Vagina (tissue), 2 donors: ENCODE results near the gene SLC25A18. TPM values are rescaled to one million over a fixed set of nuclear protein-coding genes. Genes with fewer than 3 reads are reported as not detected.
"Not testable (repeated sequence)": the region's sequence is repeated elsewhere in the genome, so short reads cannot be mapped to it uniquely, and the experiment has no call there.

Source experiments
- DNase-seq, 2 donors: peaks; one replicate each; pipeline ENCODE4 v3.0.0-alpha.2; 2017; ENCODE audit errors: extremely low spot score in 2 of 2
- H3K27ac ChIP-seq: fragments of 200-600 bp; sonication (generic); one replicate; pipeline ENCODE4 v1.5.1; 2019
- H3K27me3 ChIP-seq: fragments of 200-600 bp; sonication (generic); one replicate; pipeline ENCODE4 v1.5.1; 2019
- H3K36me3 ChIP-seq, 2 donors: fragments of 200-600 bp; sonication (generic); one replicate each; pipeline ENCODE4 v1.5.1; 2017 to 2019
- H3K4me1 ChIP-seq: fragments of 200-600 bp; sonication (generic); one replicate; pipeline ENCODE4 v1.5.1; 2019
- H3K4me3 ChIP-seq, 2 donors: fragments of 200-600 bp; sonication (generic); 1 replicate in 1 of 2; 2 replicates in 1 of 2; pipeline ENCODE4 v1.5.1; 2016 to 2019
- H3K9me3 ChIP-seq: fragments of 200-600 bp; sonication (generic); one replicate; pipeline ENCODE4 v1.5.1; 2019
- POLR2A ChIP-seq, 2 donors: fragments of 450-650 bp; IDR thresholded peaks; one replicate each; pipeline ENCODE4 v1.6.1; 2017; ENCODE audit warnings: antibody characterized with exemption in 2 of 2, mild to moderate bottlenecking in 2 of 2, moderate library complexity in 2 of 2
- POLR2AphosphoS5 ChIP-seq, 2 donors: sonication (generic); formaldehyde crosslinking; IDR thresholded peaks; one replicate each; pipeline ENCODE4 v1.9.0; 2017; ENCODE audit warnings: antibody characterized with exemption in 2 of 2, mild to moderate bottlenecking in 2 of 2, low read depth in 1 of 2; ENCODE audit not compliant: insufficient read depth in 1 of 2
- intact Hi-C: fragments of 100-400 bp; cut with DNase I; formaldehyde crosslinking; loops from one replicate; pipeline ENCODE4 v1.15.1; 2023
- total RNA-seq: library from RNA; depleted of rRNA; stranded (reverse); fragments of >200 nt; gene quantifications from one replicate; pipeline ENCODE4 v1.2.3, GENCODE V29; 2016
- TF ChIP-seq, protein P1 (sequence below), 3 experiments: fragments of 450-650 bp in 2 of 3; fragments of 200-600 bp in 1 of 3; sonication (generic) in 1 of 3; IDR thresholded peaks; one replicate each; pipeline ENCODE4 v1.5.1; 2017 to 2019; ENCODE audit warnings: antibody characterized with exemption in 3 of 3, mild to moderate bottlenecking in 2 of 3, moderate library complexity in 2 of 3

The SLC25A18 gene
- total RNA-seq, 1 donor from 2014 or later = 5.9 TPM

- H3K9me3 ChIP-seq = no peaks in the 10 kb centered on the region
- H3K27me3 ChIP-seq = no peaks in the 10 kb centered on the region
- no peak for DNase-seq
- H3K4me3 ChIP-seq = no peak overlapping the region
- intact Hi-C loops = loop anchor here (5.0 kb wide), 1 partner anchor 57 kb away; no protein-coding TSS in a partner anchor
- peak overlapping the region; percentile 93 for H3K27ac ChIP-seq
- TF ChIP-seq POLR2A (IDR thresholded peaks at IDR 0.05) = no peak
- no peak for TF ChIP-seq POLR2AphosphoS5 (IDR thresholded peaks at IDR 0.05; ENCODE audit: insufficient read depth in 1 of 2, low read depth in 1 of 2)
- TF ChIP-seq, protein P1, sequence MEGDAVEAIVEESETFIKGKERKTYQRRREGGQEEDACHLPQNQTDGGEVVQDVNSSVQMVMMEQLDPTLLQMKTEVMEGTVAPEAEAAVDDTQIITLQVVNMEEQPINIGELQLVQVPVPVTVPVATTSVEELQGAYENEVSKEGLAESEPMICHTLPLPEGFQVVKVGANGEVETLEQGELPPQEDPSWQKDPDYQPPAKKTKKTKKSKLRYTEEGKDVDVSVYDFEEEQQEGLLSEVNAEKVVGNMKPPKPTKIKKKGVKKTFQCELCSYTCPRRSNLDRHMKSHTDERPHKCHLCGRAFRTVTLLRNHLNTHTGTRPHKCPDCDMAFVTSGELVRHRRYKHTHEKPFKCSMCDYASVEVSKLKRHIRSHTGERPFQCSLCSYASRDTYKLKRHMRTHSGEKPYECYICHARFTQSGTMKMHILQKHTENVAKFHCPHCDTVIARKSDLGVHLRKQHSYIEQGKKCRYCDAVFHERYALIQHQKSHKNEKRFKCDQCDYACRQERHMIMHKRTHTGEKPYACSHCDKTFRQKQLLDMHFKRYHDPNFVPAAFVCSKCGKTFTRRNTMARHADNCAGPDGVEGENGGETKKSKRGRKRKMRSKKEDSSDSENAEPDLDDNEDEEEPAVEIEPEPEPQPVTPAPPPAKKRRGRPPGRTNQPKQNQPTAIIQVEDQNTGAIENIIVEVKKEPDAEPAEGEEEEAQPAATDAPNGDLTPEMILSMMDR (IDR thresholded peaks at IDR 0.05) = no peak
- H3K4me1 ChIP-seq = peaks cover 38% of the 10 kb centered on the region
- H3K36me3 ChIP-seq = no peaks in the 10 kb centered on the region
Observed at GRCh38 chr22:17629641-17630040, 66.3 kb downstream of the SLC25A18 start.

DNA sequence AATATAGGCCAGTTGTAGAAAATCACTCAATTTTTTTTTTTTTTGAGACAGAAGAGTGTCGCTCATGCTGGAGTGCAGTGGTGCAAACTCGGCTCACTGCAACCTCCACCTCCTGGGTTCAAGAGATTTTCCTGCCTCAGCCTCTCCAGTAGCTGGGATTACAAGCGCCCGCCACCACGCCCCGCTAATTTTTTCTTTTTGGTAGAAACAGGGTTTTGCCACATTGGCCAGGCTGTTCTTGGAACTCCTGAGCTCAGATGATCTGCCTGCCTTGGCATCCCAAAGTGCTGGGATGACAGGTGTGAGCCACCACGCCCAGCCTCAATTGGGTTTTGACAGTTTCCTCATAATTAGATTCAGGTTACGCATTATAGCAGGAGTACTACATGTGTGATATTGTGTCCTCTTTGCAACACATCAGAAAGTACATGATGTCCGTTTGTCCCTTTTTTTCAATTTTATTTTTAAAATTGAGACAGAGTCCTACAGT is 67.8 kb downstream of the SLC25A18 start:
- peaks cover 33% of the 10 kb centered on the region for H3K4me1 ChIP-seq
- intact Hi-C loops = no loop called here
- DNase-seq = no peak
- TF ChIP-seq POLR2AphosphoS5 (IDR thresholded peaks at IDR 0.05; ENCODE audit: insufficient read depth in 1 of 2, low read depth in 1 of 2) (no peak), POLR2A (IDR thresholded peaks at IDR 0.05) (no peak)
- TF ChIP-seq, protein P1 (IDR thresholded peaks at IDR 0.05) = no peak
- no peaks in the 10 kb centered on the region for H3K27me3 ChIP-seq
- no peaks in the 10 kb centered on the region for H3K9me3 ChIP-seq
- H3K27ac ChIP-seq = no peak overlapping the region
- no peaks in the 10 kb centered on the region for H3K36me3 ChIP-seq
- no peak overlapping the region for H3K4me3 ChIP-seq

- Histone ChIP-seq H3K4me3 (no peak overlapping the region), H3K9me3 (no peaks in the 10 kb centered on the region), H3K4me1 (peaks cover 23% of the 10 kb centered on the region), H3K36me3 (no peaks in the 10 kb centered on the region), H3K27me3 (no peaks in the 10 kb centered on the region), H3K27ac (peak overlapping the region; percentile 61)
- TF ChIP-seq, protein P1 (IDR thresholded peaks at IDR 0.05) = no peak
- TF ChIP-seq POLR2A (IDR thresholded peaks at IDR 0.05) = no peak
- peak in 1 of 2 donors; percentile 90 for TF ChIP-seq POLR2AphosphoS5 (IDR thresholded peaks at IDR 0.05; ENCODE audit: insufficient read depth in 1 of 2, low read depth in 1 of 2)
- no peak for DNase-seq
- intact Hi-C loops = no loop called here
Observed at GRCh38 chr22:17633217-17633997, 70.1 kb downstream of the SLC25A18 start.

DNA sequence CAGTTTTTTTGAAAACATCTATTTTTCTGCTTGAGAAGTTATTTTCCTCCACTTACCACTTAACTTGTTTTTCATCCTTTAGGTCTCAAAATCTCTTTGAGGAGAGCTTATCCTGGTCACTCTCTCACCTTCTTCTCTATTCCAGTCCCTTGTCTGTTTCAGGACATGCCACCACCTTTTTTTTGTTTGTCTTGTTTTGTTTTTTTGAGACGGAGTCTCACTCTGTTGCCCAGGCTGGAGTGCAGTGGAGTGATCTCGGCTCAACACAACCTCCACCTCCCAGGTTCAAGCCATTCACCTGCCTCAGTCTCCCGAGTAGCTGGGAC is 70.7 kb downstream of the SLC25A18 start:
- no peaks in the 10 kb centered on the region for H3K9me3 ChIP-seq
- H3K27ac ChIP-seq = peak overlapping the region; percentile 61
- intact Hi-C loops = no loop called here
- peaks cover 23% of the 10 kb centered on the region for H3K4me1 ChIP-seq
- H3K36me3 ChIP-seq = no peaks in the 10 kb centered on the region
- H3K27me3 ChIP-seq = no peaks in the 10 kb centered on the region
- no peak for TF ChIP-seq POLR2A (IDR thresholded peaks at IDR 0.05)
- TF ChIP-seq, protein P1 (IDR thresholded peaks at IDR 0.05) = no peak
- TF ChIP-seq POLR2AphosphoS5 (IDR thresholded peaks at IDR 0.05; ENCODE audit: insufficient read depth in 1 of 2, low read depth in 1 of 2) = no peak
- no peak for DNase-seq
- no peak overlapping the region for H3K4me3 ChIP-seq

GRCh38 chr22:17634696-17635095 is 71.4 kb downstream of the SLC25A18 start:
- no peak for DNase-seq
- Histone ChIP-seq H3K36me3 (no peaks in the 10 kb centered on the region), H3K27ac (no peak overlapping the region), H3K4me1 (peaks cover 25% of the 10 kb centered on the region), H3K4me3 (no peak overlapping the region), H3K9me3 (no peaks in the 10 kb centered on the region), H3K27me3 (no peaks in the 10 kb centered on the region)
- intact Hi-C loops = no loop called here
- TF ChIP-seq, protein P1 (IDR thresholded peaks at IDR 0.05) = no peak
- no peak for TF ChIP-seq POLR2AphosphoS5 (IDR thresholded peaks at IDR 0.05; ENCODE audit: insufficient read depth in 1 of 2, low read depth in 1 of 2)
- TF ChIP-seq POLR2A (IDR thresholded peaks at IDR 0.05) = no peak

GRCh38 chr22:17636850-17637249 is 73.6 kb downstream of the SLC25A18 start:
- H3K4me3 ChIP-seq, H3K9me3 ChIP-seq, intact Hi-C loops, DNase-seq, H3K36me3 ChIP-seq, H3K27ac ChIP-seq, H3K27me3 ChIP-seq: not testable (repeated sequence)
- H3K4me1 ChIP-seq = peaks cover 36% of the 10 kb centered on the region
